ENCODE data around the gene RABGAP1L.

The RABGAP1L gene

GRCh38 chr1:174788981-174789380 lies 629.7 kb downstream of the RABGAP1L start:
- TF ChIP-seq CTCF (IDR thresholded peaks at IDR 0.05; ENCODE audit: low read depth, low read length, missing control alignments): no peak
- no peak overlapping the region for H3K4me3 ChIP-seq (ENCODE audit: low read depth, low read length)
- DNase-seq (ENCODE audit: low read depth): no peak

DNA sequence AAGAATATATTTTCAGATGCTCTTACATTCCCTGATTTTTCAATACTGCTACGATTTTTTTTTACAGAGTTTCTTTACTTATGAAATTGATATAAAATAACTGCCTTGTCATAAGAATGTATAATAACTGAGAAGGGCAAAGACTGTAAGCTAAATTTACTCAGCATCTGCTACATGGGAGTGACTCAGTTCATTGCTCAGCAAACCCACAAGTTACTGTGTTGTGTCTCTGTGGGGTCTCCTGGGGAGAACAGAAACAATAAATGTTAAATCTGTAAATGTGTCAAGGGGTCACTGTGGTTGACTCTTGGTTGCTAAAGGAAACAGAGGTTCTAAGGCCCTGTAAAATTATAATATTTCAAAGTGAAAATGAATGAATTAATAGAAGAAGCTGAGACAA lies 630.1 kb downstream of the RABGAP1L start:
- peak; percentile 50 for DNase-seq (ENCODE audit: low read depth)
- no peak for TF ChIP-seq CTCF (IDR thresholded peaks at IDR 0.05; ENCODE audit: low read depth, low read length, missing control alignments)
- no peak overlapping the region for H3K4me3 ChIP-seq (ENCODE audit: low read depth, low read length)

DNA sequence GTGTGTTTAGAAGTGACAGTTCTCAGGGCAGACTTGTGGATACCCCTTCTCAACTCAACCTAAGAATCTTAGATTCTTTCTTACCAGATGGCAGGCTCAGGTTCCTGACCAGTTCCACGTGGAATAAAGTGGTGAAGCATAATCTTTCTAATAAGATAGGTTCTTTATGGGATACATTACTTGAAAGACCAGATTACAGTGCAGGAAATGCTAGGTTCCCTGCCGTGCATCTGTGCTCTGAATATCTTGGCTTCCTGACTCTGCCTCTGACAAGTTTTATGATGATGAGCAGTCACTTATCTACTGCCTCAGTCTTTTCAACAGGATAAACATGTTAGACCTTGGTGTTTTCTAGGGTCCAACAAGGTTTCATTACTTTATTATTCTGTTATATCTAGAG lies 632.5 kb downstream of the RABGAP1L start:
- TF ChIP-seq CTCF (IDR thresholded peaks at IDR 0.05; ENCODE audit: low read depth, low read length, missing control alignments): no peak
- H3K4me3 ChIP-seq (ENCODE audit: low read depth, low read length): no peak overlapping the region
- DNase-seq (ENCODE audit: low read depth): no peak

DNA sequence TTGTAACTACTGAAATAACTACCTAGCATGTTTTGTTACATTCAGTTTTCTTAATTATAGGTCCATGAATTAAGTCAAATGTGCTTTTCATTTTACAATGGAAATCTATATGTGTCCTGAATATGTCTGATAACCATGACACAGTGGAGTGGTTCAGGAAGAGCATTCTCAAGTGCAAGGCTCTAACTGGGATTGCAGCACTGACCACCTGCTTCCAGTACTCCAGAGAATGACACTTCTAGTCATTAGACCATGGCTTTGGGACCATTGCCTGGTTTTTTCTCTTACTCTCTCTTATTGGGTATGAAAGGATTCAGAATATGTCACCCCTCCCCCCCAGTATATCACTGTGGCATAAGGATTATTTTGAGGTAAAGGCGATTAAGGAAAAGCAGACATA lies 635.5 kb downstream of the RABGAP1L start:
- no peak for TF ChIP-seq CTCF (IDR thresholded peaks at IDR 0.05; ENCODE audit: low read depth, low read length, missing control alignments)
- no peak overlapping the region for H3K4me3 ChIP-seq (ENCODE audit: low read depth, low read length)
- DNase-seq (ENCODE audit: low read depth): no peak

DNA sequence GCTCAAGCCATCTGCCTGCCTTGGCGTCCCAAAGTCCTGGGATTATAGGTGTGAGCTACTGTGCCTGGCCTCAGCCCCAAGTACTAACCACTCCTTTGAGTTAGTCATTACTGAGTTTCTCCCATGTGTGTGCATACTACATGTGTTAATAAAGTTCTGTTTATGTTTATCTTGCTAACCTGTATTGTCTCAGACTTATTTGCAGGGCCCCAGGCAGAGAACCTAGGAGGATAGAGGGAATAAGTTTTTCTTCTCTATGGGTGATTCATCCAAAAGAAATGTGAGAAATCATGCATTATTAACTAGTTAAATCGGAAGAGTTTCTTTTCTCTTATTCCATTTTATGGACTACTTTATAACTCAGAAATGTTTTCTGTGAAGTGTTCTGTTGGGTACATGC lies 636.5 kb downstream of the RABGAP1L start:
- no peak for TF ChIP-seq CTCF (IDR thresholded peaks at IDR 0.05; ENCODE audit: low read depth, low read length, missing control alignments)
- no peak overlapping the region for H3K4me3 ChIP-seq (ENCODE audit: low read depth, low read length)
- no peak for DNase-seq (ENCODE audit: low read depth)

DNA sequence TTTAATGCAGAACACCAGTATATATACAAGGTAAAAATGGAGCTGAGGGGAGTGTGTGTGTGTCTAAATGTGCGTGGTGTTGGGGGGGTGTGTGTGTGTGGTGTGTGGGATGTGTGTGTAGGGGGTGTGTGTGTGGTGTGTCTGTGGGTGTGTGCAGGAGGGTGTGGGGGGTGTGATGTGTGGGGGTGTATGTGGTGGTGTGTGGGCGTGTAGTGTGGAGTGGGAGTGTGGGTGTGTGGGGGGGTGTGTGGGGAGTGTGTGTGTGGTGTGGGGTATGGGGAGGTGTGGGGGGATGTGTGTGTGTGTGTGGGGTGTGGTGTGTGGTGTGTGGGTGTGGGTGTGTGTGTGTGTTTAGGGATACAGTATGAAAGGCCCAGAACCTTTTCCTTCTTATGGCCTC lies 638.1 kb downstream of the RABGAP1L start:
- DNase-seq (ENCODE audit: low read depth): no peak
- no peak for TF ChIP-seq CTCF (IDR thresholded peaks at IDR 0.05; ENCODE audit: low read depth, low read length, missing control alignments)
- H3K4me3 ChIP-seq (ENCODE audit: low read depth, low read length): no peak overlapping the region

- TF ChIP-seq CTCF (IDR thresholded peaks at IDR 0.05; ENCODE audit: low read depth, low read length, missing control alignments): no peak
- no peak for DNase-seq (ENCODE audit: low read depth)
- H3K4me3 ChIP-seq (ENCODE audit: low read depth, low read length): peak overlapping the region; percentile 42; the same call in 1 of the 2 replicates
These were observed 639.8 kb downstream of the RABGAP1L start for GRCh38 chr1:174799136-174799479.

Measured in GM12864 (cell line).